Measurements from ENCODE around the gene NEDD4L. TPM values are rescaled to one million over a fixed set of nuclear protein-coding genes. Genes with fewer than 3 reads are reported as not detected.

NEDD4L gene
- total RNA-seq, 1 experiment from 2014 or later: 108 TPM

- ChIA-PET POLR2A (interaction anchor here (1.5 kb wide), 1 partner anchor 12 kb away, joined by 4 read pairs; no protein-coding TSS in a partner anchor), CTCF (interaction anchor here (0.6 kb wide), 1 partner anchor 199 kb away, joined by 3 read pairs; no protein-coding TSS in a partner anchor)
- no peaks in the 10 kb centered on the region for H3K9me3 Mint-ChIP-seq (ENCODE audit: unreplicated experiment)
- BruUV-seq (replicated peaks): no TSS peak
- no peak for TF ChIP-seq CTCF (IDR thresholded peaks at IDR 0.05; ENCODE audit: unreplicated experiment)
- H3K4me3 Mint-ChIP-seq (ENCODE audit: unreplicated experiment): no peak overlapping the region
- H3K27me3 Mint-ChIP-seq (ENCODE audit: insufficient read depth, unreplicated experiment): no peaks in the 10 kb centered on the region
- H3K36me3 Mint-ChIP-seq (ENCODE audit: insufficient read depth, unreplicated experiment): peaks cover 87% of the 10 kb centered on the region
- no peak overlapping the region for H3K27ac Mint-ChIP-seq (ENCODE audit: low read depth, unreplicated experiment)
- peaks cover 5% of the 10 kb centered on the region for H3K4me1 Mint-ChIP-seq (ENCODE audit: insufficient read depth, unreplicated experiment)
- intact Hi-C loops (cut with micrococcal nuclease): loop anchor here (10.0 kb wide), 1 partner anchor 161 kb away; no protein-coding TSS in a partner anchor
- no peak for DNase-seq (ENCODE audit: unreplicated experiment)
Measured at GRCh38 chr18:58334061-58334460, 290.0 kb downstream of the NEDD4L start.

GRCh38 chr18:58335223-58335622, 291.2 kb downstream of the NEDD4L start:
- Mint-ChIP-seq H3K27me3 (ENCODE audit: insufficient read depth, unreplicated experiment) (no peaks in the 10 kb centered on the region), H3K4me3 (ENCODE audit: unreplicated experiment) (no peak overlapping the region), H3K27ac (ENCODE audit: low read depth, unreplicated experiment) (no peak overlapping the region), H3K4me1 (ENCODE audit: insufficient read depth, unreplicated experiment) (peaks cover 5% of the 10 kb centered on the region), H3K36me3 (ENCODE audit: insufficient read depth, unreplicated experiment) (peaks cover 83% of the 10 kb centered on the region), H3K9me3 (ENCODE audit: unreplicated experiment) (no peaks in the 10 kb centered on the region)
- POLR2A ChIA-PET: interaction anchor here (0.7 to 1.5 kb wide), 2 partner anchors 13 to 20 kb away, joined by 3 to 4 read pairs; no protein-coding TSS in a partner anchor
- no peak for TF ChIP-seq CTCF (IDR thresholded peaks at IDR 0.05; ENCODE audit: unreplicated experiment)
- no peak for DNase-seq (ENCODE audit: unreplicated experiment)
- CTCF ChIA-PET: interaction anchor here (0.6 kb wide), 1 partner anchor 81 kb away, joined by 4 read pairs; no protein-coding TSS in a partner anchor
- intact Hi-C loops (cut with micrococcal nuclease): loop anchor here (10.0 kb wide), 1 partner anchor 160 kb away; no protein-coding TSS in a partner anchor
- no TSS peak for BruUV-seq (replicated peaks)

- DNase-seq (ENCODE audit: unreplicated experiment): no peak
- Mint-ChIP-seq H3K4me3 (ENCODE audit: unreplicated experiment) (no peak overlapping the region), H3K27me3 (ENCODE audit: insufficient read depth, unreplicated experiment) (no peaks in the 10 kb centered on the region), H3K9me3 (ENCODE audit: unreplicated experiment) (no peaks in the 10 kb centered on the region), H3K36me3 (ENCODE audit: insufficient read depth, unreplicated experiment) (peaks cover 81% of the 10 kb centered on the region), H3K27ac (ENCODE audit: low read depth, unreplicated experiment) (no peak overlapping the region), H3K4me1 (ENCODE audit: insufficient read depth, unreplicated experiment) (peaks cover 5% of the 10 kb centered on the region)
- BruUV-seq (replicated peaks): no TSS peak
- intact Hi-C loops (cut with micrococcal nuclease): loop anchor here (10.0 kb wide), 1 partner anchor 159 kb away; no protein-coding TSS in a partner anchor
- ChIA-PET CTCF (interaction anchor here (0.6 to 0.9 kb wide), 2 partner anchors 292 to 382 kb away, joined by 3 to 4 read pairs; no protein-coding TSS in a partner anchor), POLR2A (interaction anchor here (0.7 kb wide), 1 partner anchor 20 kb away, joined by 3 read pairs; no protein-coding TSS in a partner anchor)
- no peak for TF ChIP-seq CTCF (IDR thresholded peaks at IDR 0.05; ENCODE audit: unreplicated experiment)
Measured at GRCh38 chr18:58335821-58336220, 291.8 kb downstream of the NEDD4L start.

- Mint-ChIP-seq H3K27me3 (ENCODE audit: insufficient read depth, unreplicated experiment) (no peaks in the 10 kb centered on the region), H3K27ac (ENCODE audit: low read depth, unreplicated experiment) (no peak overlapping the region), H3K9me3 (ENCODE audit: unreplicated experiment) (no peaks in the 10 kb centered on the region), H3K36me3 (ENCODE audit: insufficient read depth, unreplicated experiment) (peaks cover 82% of the 10 kb centered on the region), H3K4me3 (ENCODE audit: unreplicated experiment) (no peak overlapping the region), H3K4me1 (ENCODE audit: insufficient read depth, unreplicated experiment) (peaks cover 5% of the 10 kb centered on the region)
- TF ChIP-seq CTCF (IDR thresholded peaks at IDR 0.05; ENCODE audit: unreplicated experiment): no peak
- POLR2A ChIA-PET: no interaction called here
- CTCF ChIA-PET: interaction anchor here (0.6 to 0.9 kb wide), 2 partner anchors 293 to 381 kb away, joined by 3 to 4 read pairs; no protein-coding TSS in a partner anchor
- intact Hi-C loops (cut with micrococcal nuclease): loop anchor here (10.0 kb wide), 1 partner anchor 158 kb away; no protein-coding TSS in a partner anchor
- DNase-seq (ENCODE audit: unreplicated experiment): no peak
- no TSS peak for BruUV-seq (replicated peaks)
Measured at GRCh38 chr18:58336605-58337004, 292.6 kb downstream of the NEDD4L start.

Measured in MCF 10A (cell line).